Right atrium auricular region (tissue), 2 donors: ENCODE results near the gene ITGB8. TPM values are rescaled to one million over a fixed set of nuclear protein-coding genes. Genes with fewer than 3 reads are reported as not detected.

Experiments used
- DNase-seq: peaks from one replicate; pipeline ENCODE4 v3.0.0-alpha.2; 2019; ENCODE audit warnings: low spot score
- H3K27ac ChIP-seq, 2 donors: fragments of 200-600 bp; sonication (generic); 1 replicate in 1 of 2; 2 replicates in 1 of 2; pipeline ENCODE4 v1.5.1; 2016 to 2019
- H3K27me3 ChIP-seq, 2 donors: fragments of 200-600 bp; sonication (generic); one replicate each; pipeline versions ENCODE4 v1.5.1 to v1.6.0; 2017 to 2019
- H3K36me3 ChIP-seq: fragments of 200-600 bp; sonication (generic); one replicate; pipeline ENCODE4 v1.5.1; 2016
- H3K4me1 ChIP-seq, 2 donors: fragments of 200-600 bp; sonication (generic); one replicate each; pipeline versions ENCODE4 v1.5.1 to v1.6.0; 2017 to 2019
- H3K4me3 ChIP-seq, 2 donors: fragments of 200-600 bp; sonication (generic); 1 replicate in 1 of 2; 2 replicates in 1 of 2; pipeline ENCODE4 v1.5.1; 2017 to 2019; ENCODE audit warnings: mild to moderate bottlenecking in 1 of 2, moderate library complexity in 1 of 2
- H3K9me3 ChIP-seq, 2 donors: fragments of 200-600 bp; sonication (generic); one replicate each; pipeline ENCODE4 v1.5.1; 2019
- total RNA-seq, 2 donors: library from RNA; depleted of rRNA; stranded (reverse); fragments of >200 nt; gene quantifications; one replicate each; pipeline ENCODE4 v1.1.0, GENCODE V29; 2016
- TF ChIP-seq, protein P1 (sequence below), 2 donors: fragments of 200-600 bp; sonication (generic); IDR thresholded peaks; one replicate each; pipeline ENCODE4 v1.5.1; 2019; ENCODE audit warnings: antibody characterized with exemption in 2 of 2

The ITGB8 gene
- total RNA-seq, 2 donors from 2014 or later = 4.9 to 8.6 TPM

GRCh38 chr7:20408467-20408826, 77.7 kb downstream of the ITGB8 start:
- Histone ChIP-seq H3K27ac (peak overlapping the region; percentile 41 to 75), H3K4me3 (no peak overlapping the region), H3K4me1 (peaks cover 0 to 19% of the 10 kb centered on the region in 2 donors), H3K36me3 (no peaks in the 10 kb centered on the region), H3K9me3 (no peaks in the 10 kb centered on the region), H3K27me3 (no peaks in the 10 kb centered on the region)
- TF ChIP-seq, protein P1, sequence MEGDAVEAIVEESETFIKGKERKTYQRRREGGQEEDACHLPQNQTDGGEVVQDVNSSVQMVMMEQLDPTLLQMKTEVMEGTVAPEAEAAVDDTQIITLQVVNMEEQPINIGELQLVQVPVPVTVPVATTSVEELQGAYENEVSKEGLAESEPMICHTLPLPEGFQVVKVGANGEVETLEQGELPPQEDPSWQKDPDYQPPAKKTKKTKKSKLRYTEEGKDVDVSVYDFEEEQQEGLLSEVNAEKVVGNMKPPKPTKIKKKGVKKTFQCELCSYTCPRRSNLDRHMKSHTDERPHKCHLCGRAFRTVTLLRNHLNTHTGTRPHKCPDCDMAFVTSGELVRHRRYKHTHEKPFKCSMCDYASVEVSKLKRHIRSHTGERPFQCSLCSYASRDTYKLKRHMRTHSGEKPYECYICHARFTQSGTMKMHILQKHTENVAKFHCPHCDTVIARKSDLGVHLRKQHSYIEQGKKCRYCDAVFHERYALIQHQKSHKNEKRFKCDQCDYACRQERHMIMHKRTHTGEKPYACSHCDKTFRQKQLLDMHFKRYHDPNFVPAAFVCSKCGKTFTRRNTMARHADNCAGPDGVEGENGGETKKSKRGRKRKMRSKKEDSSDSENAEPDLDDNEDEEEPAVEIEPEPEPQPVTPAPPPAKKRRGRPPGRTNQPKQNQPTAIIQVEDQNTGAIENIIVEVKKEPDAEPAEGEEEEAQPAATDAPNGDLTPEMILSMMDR (IDR thresholded peaks at IDR 0.05) = no peak
- no peak for DNase-seq

DNA sequence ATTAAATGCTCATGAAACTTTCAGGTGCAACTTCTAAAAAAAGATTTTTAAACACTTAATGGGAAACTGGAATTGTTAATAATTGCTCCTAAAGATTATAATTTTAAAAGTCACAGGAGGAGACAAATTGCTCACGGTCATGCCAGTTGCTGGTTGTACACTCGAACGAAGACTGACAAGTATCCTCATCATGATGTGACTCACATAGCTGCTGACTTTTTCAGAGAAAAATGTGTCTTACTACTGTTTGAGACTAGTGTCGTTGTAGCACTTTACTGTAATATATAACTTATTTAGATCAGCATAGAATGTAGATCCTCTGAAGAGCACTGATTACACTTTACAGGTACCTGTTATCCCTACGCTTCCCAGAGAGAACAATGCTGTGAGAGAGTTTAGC, 79.3 kb downstream of the ITGB8 start:
- H3K27ac ChIP-seq = no peak overlapping the region
- H3K36me3 ChIP-seq = no peaks in the 10 kb centered on the region
- DNase-seq = no peak
- H3K4me1 ChIP-seq = peaks cover 0 to 19% of the 10 kb centered on the region in 2 donors
- H3K27me3 ChIP-seq = no peaks in the 10 kb centered on the region
- H3K4me3 ChIP-seq = no peak overlapping the region
- TF ChIP-seq, protein P1 (IDR thresholded peaks at IDR 0.05) = no peak
- no peaks in the 10 kb centered on the region for H3K9me3 ChIP-seq

GRCh38 chr7:20411372-20411771, 80.7 kb downstream of the ITGB8 start:
- Histone ChIP-seq H3K4me3 (no peak overlapping the region), H3K27me3 (no peaks in the 10 kb centered on the region), H3K27ac (no peak overlapping the region), H3K9me3 (no peaks in the 10 kb centered on the region), H3K4me1 (peaks cover 0 to 19% of the 10 kb centered on the region in 2 donors), H3K36me3 (no peaks in the 10 kb centered on the region)
- DNase-seq = no peak
- TF ChIP-seq, protein P1 (IDR thresholded peaks at IDR 0.05) = no peak

DNA sequence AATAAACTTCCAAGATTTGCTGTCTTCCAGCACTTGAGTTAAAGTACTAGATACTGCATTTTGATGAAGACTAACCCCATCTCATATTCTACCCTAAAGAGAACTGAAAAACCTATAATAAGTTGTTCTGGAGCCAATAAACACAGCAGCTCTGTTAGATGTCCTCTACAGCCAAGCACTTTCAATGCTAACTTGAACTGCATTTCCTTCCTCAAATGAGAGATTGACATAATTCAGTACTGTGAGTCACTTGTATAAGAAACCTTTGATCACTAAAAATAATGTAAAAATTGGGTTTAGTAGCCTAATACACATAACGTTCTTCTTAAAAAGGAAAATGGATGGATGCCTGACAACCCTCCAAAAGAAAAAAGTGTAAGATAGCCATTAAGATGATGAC, 81.3 kb downstream of the ITGB8 start:
- H3K9me3 ChIP-seq = no peaks in the 10 kb centered on the region
- H3K4me3 ChIP-seq = no peak overlapping the region
- DNase-seq = no peak
- TF ChIP-seq, protein P1 (IDR thresholded peaks at IDR 0.05) = no peak
- no peak overlapping the region for H3K27ac ChIP-seq
- H3K36me3 ChIP-seq = no peaks in the 10 kb centered on the region
- H3K4me1 ChIP-seq = peaks cover 0 to 16% of the 10 kb centered on the region in 2 donors
- H3K27me3 ChIP-seq = no peaks in the 10 kb centered on the region

DNA sequence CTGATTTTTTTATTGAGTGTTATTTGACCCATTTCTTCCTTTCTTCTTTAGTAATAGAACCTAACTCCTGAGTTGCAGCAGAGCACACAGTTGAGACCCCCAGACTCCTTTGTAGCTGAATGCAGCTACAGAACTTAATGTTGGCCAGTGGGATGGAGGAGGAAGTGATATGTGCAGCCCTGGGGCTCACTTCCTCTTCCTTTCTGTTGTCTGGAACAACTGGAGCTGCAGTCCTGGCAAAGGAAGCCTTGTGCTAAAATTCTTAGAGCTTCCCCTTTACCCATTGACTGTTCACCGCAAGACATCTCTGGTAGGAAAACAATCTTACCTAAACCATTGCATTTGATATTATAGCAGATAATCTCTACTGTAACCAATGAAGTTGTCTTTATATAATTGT, 86.6 kb downstream of the ITGB8 start:
- TF ChIP-seq, protein P1 (IDR thresholded peaks at IDR 0.05) = no peak
- DNase-seq = no peak
- H3K27ac ChIP-seq = no peak overlapping the region
- no peak overlapping the region for H3K4me3 ChIP-seq
- H3K9me3 ChIP-seq = no peaks in the 10 kb centered on the region
- no peaks in the 10 kb centered on the region for H3K4me1 ChIP-seq
- no peaks in the 10 kb centered on the region for H3K27me3 ChIP-seq
- no peaks in the 10 kb centered on the region for H3K36me3 ChIP-seq

GRCh38 chr7:20417675-20418382, 87.1 kb downstream of the ITGB8 start:
- TF ChIP-seq, protein P1 (IDR thresholded peaks at IDR 0.05) = no peak
- no peaks in the 10 kb centered on the region for H3K27me3 ChIP-seq
- no peaks in the 10 kb centered on the region for H3K36me3 ChIP-seq
- no peaks in the 10 kb centered on the region for H3K4me1 ChIP-seq
- H3K9me3 ChIP-seq = no peaks in the 10 kb centered on the region
- no peak for DNase-seq
- H3K27ac ChIP-seq = no peak overlapping the region
- no peak overlapping the region for H3K4me3 ChIP-seq
